HG03135 (cell line): ENCODE measurements around the gene SLC9A4.

Source experiments
- ATAC-seq: cut with Tn5 transposase; IDR thresholded peaks from one replicate; pipeline ENCODE4 v1.9.1; 2021; ENCODE audit warnings: mild to moderate bottlenecking, moderate library complexity; ENCODE audit not compliant: unreplicated experiment

Gene SLC9A4

GRCh38 chr2:102498414-102498813 lies 25.4 kb downstream of the SLC9A4 start:
- no peak for ATAC-seq

- ATAC-seq, result no peak
Observed at GRCh38 chr2:102499558-102499957, 26.5 kb downstream of the SLC9A4 start.

DNA sequence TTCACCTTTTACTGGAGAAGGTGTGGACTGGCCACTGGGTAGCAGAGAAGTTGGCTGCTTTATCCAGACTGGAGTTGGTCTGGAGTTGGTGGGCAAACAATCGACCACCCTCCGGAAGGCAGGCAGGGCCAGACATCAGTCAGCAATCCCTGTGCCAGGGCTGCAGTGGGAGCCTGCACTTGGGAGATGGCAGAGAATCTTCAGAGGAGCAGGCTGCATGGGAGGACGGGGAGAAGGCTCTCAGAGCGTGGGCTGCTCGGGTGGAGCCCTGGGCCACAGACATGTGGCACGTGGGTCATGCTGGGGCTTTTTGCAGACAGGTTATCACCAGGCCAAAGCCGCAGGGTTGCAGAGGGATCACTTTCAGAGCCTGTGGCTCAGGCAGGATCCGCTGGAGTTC lies 29.6 kb downstream of the SLC9A4 start:
- ATAC-seq, result no peak

DNA sequence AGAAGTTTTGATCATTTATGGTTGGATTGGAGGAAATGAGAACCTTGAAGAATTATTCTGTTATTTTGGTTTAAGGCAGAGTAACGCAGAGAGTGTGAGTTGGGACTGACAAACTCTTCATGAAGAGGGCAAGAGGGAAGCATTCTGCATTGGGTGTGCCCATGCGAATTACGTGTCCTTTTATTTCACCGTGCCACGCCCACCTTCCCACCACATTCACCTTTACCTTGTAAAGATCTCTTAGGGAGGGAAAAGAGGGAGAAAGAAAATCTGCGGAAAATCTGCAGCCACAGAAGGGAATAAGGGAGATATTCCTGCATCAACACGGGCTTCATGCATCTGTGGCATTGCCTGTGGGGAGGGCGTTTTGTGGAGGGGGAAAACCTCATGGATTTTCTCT lies 31.8 kb downstream of the SLC9A4 start:
- no peak for ATAC-seq

GRCh38 chr2:102505290-102505689 lies 32.3 kb downstream of the SLC9A4 start:
- ATAC-seq, result no peak

- ATAC-seq, result no peak
Observed at GRCh38 chr2:102506743-102507142, 33.7 kb downstream of the SLC9A4 start.

- ATAC-seq, result no peak
Observed at GRCh38 chr2:102508863-102509262, 35.8 kb downstream of the SLC9A4 start.

GRCh38 chr2:102509749-102510148 lies 36.7 kb downstream of the SLC9A4 start:
- no peak for ATAC-seq

GRCh38 chr2:102510791-102511575 lies 38.0 kb downstream of the SLC9A4 start:
- ATAC-seq, result no peak

GRCh38 chr2:102512161-102512560 lies 39.1 kb downstream of the SLC9A4 start:
- ATAC-seq, result no peak

DNA sequence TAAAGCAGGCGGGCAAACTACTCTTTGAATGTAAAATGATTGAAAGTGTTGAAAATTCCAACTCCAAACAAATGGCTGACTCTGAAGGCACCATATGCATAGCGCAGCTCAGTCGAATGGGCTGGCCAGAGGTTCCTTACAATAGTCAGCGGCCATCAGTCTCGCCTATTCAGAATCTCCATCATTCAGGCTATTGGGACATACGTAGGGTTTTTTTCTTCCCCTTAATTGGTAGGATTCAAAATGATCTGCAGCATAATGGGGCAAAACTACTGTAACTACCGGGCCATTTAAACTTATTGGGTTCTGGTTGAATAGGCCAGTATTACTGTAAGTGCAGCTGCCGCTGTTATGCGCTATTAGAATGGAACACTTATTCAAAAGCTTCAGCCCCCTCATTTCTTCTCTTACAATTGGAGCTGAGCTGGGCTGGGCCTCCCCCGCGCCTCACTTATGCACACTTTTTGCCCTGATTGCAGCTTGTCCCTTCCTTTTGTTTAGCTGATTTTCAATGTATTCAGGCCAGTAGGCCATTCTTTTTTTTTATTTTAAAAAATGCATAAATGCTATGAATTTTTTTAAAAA lies 40.4 kb downstream of the SLC9A4 start:
- ATAC-seq, result no peak

GRCh38 chr2:102514061-102514785 lies 41.2 kb downstream of the SLC9A4 start:
- ATAC-seq, result no peak

- no peak for ATAC-seq
Observed at GRCh38 chr2:102515851-102516250, 42.8 kb downstream of the SLC9A4 start.

DNA sequence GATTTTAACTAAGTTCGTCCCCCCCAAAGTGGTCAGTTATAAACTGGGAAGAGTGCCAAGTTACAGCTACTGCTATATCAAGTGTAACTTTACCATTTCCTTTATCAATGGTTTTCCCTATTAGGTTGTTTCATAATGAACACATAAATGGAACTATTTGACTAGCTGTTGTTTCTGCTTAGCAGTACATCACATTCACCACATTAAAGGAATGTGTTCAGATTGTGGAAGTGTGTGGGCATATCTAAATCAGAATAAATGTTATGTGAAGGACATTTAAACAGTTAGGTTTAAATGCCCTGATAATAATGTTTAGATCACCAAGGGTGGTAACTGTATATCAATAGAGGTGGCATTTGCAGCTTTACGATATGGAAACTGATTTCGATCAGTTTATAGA lies 45.1 kb downstream of the SLC9A4 start:
- ATAC-seq, result no peak

DNA sequence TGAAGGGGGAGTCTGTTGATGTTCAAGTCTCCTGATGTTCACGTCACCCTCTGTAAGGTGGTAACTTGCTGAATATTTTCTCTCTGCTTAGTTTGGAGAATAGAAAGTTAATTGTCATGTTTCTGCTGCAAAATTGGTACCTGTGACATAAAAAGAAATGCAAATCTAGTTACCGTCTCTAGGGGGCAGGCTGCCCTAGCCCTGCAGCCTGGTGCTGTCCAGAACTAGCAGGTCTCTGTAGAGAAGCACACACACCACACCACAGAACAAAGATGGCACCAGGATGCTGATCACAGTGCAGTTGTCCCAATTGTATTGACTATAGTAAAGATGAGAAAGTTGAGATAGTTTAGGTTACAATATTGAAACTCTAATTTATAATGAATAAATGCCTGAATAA lies 47.0 kb downstream of the SLC9A4 start:
- peak; percentile 67 for ATAC-seq

DNA sequence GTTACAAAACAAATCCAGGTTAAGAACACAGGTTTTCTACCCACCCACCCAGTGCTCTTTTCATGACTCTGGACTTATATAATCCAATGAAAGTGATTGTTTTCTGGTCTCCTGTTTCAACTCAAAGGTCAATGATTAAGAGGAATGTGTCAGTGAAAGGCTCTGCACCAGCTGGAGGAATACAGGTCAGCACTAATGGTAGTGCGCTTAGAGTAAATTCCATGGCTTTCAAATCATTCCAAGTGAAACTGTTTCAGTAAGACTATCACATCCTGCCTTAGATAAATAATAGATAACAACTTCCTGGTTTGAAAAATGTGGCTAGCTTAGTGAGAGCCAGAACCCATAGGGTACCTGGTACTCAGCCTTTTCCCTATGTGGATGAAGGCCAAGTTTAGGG lies 47.8 kb downstream of the SLC9A4 start:
- no peak for ATAC-seq

GRCh38 chr2:102522162-102522561 lies 49.1 kb downstream of the SLC9A4 start:
- no peak for ATAC-seq

GRCh38 chr2:102522890-102523289 lies 49.9 kb downstream of the SLC9A4 start:
- no peak for ATAC-seq

GRCh38 chr2:102523651-102524050 lies 50.6 kb downstream of the SLC9A4 start:
- ATAC-seq, result no peak

GRCh38 chr2:102527086-102527485 lies 54.1 kb downstream of the SLC9A4 start:
- no peak for ATAC-seq

DNA sequence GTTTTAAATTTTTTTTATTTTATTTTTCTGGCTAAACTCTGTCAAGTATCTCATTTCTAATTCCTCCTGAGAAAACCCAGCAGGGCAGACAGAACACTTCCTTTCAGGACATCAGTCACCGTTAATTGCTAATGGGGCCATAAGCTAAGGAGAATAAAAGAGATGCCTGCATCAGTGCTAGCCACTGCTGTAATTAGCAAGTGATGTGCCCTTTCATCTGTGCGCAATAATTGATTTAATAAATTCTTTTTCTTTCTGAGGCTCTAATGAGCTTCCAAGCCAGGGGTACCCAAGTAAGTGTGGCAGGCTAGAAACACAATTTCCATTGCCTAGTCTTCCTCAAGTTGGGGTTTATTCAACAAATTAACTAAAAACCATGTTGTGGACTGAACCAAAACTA lies 65.5 kb downstream of the SLC9A4 start:
- no peak for ATAC-seq

- no peak for ATAC-seq
Observed at GRCh38 chr2:102540882-102541281, 67.9 kb downstream of the SLC9A4 start.
